MM.1S (cell line): ENCODE results near the gene ABCA3.

Experiments used
- DNase-seq: peaks from one replicate; pipeline ENCODE4 v3.0.0-alpha.2; 2015
- H2AFZ ChIP-seq: fragments of 300-600 bp; sonication (generic); 2 replicates; pipeline ENCODE4 v1.6.0; 2016; ENCODE audit warnings: antibody characterized with exemption, low read length
- H3F3A ChIP-seq: fragments of 300-600 bp; sonication (generic); 2 replicates; pipeline ENCODE4 v1.6.1; 2016; ENCODE audit warnings: mild to moderate bottlenecking, antibody characterized with exemption, low read length, moderate library complexity, mixed read lengths; ENCODE audit not compliant: insufficient read depth
- H3K27ac ChIP-seq: fragments of 300-600 bp; sonication (generic); 2 replicates; pipeline ENCODE4 v1.5.1; 2016; ENCODE audit warnings: mild to moderate bottlenecking, low read length
- H3K27me3 ChIP-seq: fragments of 300-600 bp; sonication (generic); replicated peaks from 2 replicates; pipeline ENCODE4 v1.6.0; 2016; ENCODE audit warnings: low read length; ENCODE audit not compliant: insufficient read depth
- H3K36me3 ChIP-seq: fragments of 300-600 bp; sonication (generic); replicated peaks from 2 replicates; pipeline ENCODE4 v1.6.1; 2016; ENCODE audit warnings: mild to moderate bottlenecking, low read length, mixed read lengths; ENCODE audit not compliant: insufficient read depth
- H3K4me1 ChIP-seq: fragments of 300-600 bp; sonication (generic); 2 replicates; pipeline ENCODE4 v1.6.1; 2016; ENCODE audit warnings: low read length, mixed read lengths
- H3K4me2 ChIP-seq: fragments of 300-600 bp; sonication (generic); 2 replicates; pipeline ENCODE4 v1.6.0; 2016; ENCODE audit warnings: low read depth, low read length
- H3K4me3 ChIP-seq: fragments of 300-600 bp; sonication (generic); 2 replicates; pipeline ENCODE4 v1.5.1; 2016; ENCODE audit warnings: low read length, mixed read lengths
- H3K79me2 ChIP-seq: fragments of 300-600 bp; sonication (generic); 2 replicates; pipeline ENCODE4 v1.6.1; 2016; ENCODE audit warnings: mixed run types, low read length, mixed read lengths
- H3K9ac ChIP-seq: fragments of 300-600 bp; sonication (generic); 2 replicates; pipeline ENCODE4 v1.6.1; 2016; ENCODE audit warnings: low read length, mixed read lengths
- H3K9me2 ChIP-seq: fragments of 300-600 bp; sonication (generic); replicated peaks from 2 replicates; pipeline ENCODE4 v1.6.1; 2016; ENCODE audit warnings: mild to moderate bottlenecking, low read length, mixed read lengths; ENCODE audit not compliant: insufficient read depth
- H3K9me3 ChIP-seq: fragments of 300-600 bp; sonication (generic); replicated peaks from 2 replicates; pipeline ENCODE4 v1.6.1; 2016; ENCODE audit warnings: mild to moderate bottlenecking, low read length, mixed read lengths; ENCODE audit not compliant: insufficient read depth
- H4K20me1 ChIP-seq: fragments of 300-600 bp; sonication (generic); 2 replicates; pipeline ENCODE4 v1.6.1; 2016; ENCODE audit warnings: mild to moderate bottlenecking, low read length, moderate library complexity, mixed read lengths; ENCODE audit not compliant: insufficient read depth
- EZH2 ChIP-seq: fragments of 300-600 bp; sonication (generic); optimal IDR thresholded peaks from 2 replicates; pipeline ENCODE3; 2017; ENCODE audit warnings: low read depth, mild to moderate bottlenecking, antibody characterized with exemption, low read length, mixed read lengths
- EZH2phosphoT487 ChIP-seq: fragments of 300-600 bp; sonication (generic); IDR thresholded peaks from 2 replicates; pipeline ENCODE4 v1.6.1; 2018; ENCODE audit warnings: antibody characterized with exemption, low read length
- TF ChIP-seq, protein P1 (sequence below): fragments of 300-600 bp; sonication (generic); IDR thresholded peaks from 2 replicates; pipeline ENCODE4 v1.5.1; 2016; ENCODE audit warnings: antibody characterized with exemption, low read length, mixed read lengths

Gene ABCA3

DNA sequence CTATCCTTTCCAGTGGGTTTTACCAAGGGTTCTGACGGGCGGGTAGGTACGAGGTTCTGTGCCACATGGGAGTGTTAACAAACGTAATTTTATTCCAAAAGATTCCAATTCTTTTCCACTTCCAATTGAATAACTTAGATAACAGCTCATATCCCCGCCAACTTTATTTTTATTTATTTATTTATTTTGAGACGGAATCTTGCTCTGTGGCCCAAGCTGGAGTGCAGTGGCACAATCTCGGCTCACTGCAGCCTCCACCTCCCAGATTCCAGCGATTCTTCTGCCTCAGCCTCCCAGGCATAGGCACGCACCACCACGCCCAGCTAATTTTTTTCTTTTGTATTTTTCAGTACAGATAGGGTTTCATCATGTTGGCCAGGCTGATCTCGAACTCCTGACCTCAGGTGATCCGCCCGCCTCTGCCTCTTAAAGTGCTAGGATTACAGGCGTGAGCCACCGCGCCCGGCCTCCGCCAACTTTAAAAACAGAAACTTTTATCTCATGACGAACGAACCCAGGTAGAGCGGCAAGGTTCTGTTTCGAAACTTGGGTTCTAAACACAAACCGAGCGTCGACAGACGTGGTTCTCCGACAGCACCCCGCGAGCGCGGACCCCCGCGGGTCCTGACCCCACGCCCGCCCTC lies 89.8 kb downstream of the ABCA3 start:
- Histone ChIP-seq H3K79me2 (peaks cover 56% of the 10 kb centered on the region), H3K9ac (peak overlapping the region; percentile 73), H3K9me3 (no peaks in the 10 kb centered on the region), H3K36me3 (peaks cover 8% of the 10 kb centered on the region), H3K27me3 (no peaks in the 10 kb centered on the region), H3K4me3 (peak overlapping the region; percentile 75), H3K4me2 (peak overlapping the region; percentile 95), H4K20me1 (no peaks in the 10 kb centered on the region), H3K27ac (peak overlapping the region; percentile 65; the same call in 1 of the 2 replicates), H3K9me2 (no peaks in the 10 kb centered on the region), H3F3A (peaks cover 32% of the 10 kb centered on the region), H2AFZ (no peak overlapping the region), H3K4me1 (peaks cover 7% of the 10 kb centered on the region)
- TF ChIP-seq, protein P1, sequence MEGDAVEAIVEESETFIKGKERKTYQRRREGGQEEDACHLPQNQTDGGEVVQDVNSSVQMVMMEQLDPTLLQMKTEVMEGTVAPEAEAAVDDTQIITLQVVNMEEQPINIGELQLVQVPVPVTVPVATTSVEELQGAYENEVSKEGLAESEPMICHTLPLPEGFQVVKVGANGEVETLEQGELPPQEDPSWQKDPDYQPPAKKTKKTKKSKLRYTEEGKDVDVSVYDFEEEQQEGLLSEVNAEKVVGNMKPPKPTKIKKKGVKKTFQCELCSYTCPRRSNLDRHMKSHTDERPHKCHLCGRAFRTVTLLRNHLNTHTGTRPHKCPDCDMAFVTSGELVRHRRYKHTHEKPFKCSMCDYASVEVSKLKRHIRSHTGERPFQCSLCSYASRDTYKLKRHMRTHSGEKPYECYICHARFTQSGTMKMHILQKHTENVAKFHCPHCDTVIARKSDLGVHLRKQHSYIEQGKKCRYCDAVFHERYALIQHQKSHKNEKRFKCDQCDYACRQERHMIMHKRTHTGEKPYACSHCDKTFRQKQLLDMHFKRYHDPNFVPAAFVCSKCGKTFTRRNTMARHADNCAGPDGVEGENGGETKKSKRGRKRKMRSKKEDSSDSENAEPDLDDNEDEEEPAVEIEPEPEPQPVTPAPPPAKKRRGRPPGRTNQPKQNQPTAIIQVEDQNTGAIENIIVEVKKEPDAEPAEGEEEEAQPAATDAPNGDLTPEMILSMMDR: no peak
- TF ChIP-seq EZH2 (no peak), EZH2phosphoT487 (no peak)
- peak; percentile 69 for DNase-seq

DNA sequence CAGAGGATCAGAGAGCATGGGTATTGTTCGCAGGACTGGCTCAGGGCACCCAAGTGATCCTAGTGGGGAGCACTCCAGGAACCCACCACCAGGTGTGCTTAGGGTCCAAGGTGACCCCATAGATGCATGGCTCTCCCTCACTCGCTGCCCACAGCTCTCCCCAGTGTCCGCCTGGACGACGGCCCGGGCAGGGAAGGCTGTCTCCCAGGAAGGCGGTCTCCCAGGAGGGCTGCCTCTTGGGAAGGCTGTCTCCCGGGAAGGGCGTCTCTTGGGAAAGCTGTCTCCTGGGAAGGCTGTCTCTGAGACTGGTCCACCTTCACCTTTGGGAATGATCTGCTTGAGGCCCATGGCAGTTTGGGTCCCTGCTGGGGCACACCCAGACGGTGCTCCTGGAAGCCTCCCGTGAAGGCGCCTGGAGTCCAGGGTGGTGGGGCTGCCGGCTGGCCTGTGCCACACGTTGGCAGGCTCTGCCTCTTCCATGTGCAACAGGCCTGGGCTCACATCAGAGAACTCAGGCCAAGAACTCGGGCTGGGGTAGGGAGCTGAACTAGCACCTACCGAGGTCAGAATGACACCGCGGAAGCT lies 94.1 kb downstream of the ABCA3 start:
- Histone ChIP-seq H3K4me3 (no peak overlapping the region), H2AFZ (no peak overlapping the region), H4K20me1 (no peaks in the 10 kb centered on the region), H3K9ac (no peak overlapping the region), H3K4me1 (no peaks in the 10 kb centered on the region), H3F3A (peaks cover 12% of the 10 kb centered on the region), H3K4me2 (no peak overlapping the region), H3K9me3 (no peaks in the 10 kb centered on the region), H3K36me3 (peaks cover 5% of the 10 kb centered on the region; the same call in 1 of the 2 replicates), H3K79me2 (peaks cover 58% of the 10 kb centered on the region), H3K9me2 (no peaks in the 10 kb centered on the region), H3K27ac (no peak overlapping the region), H3K27me3 (no peaks in the 10 kb centered on the region)
- DNase-seq: no peak
- TF ChIP-seq EZH2 (no peak), EZH2phosphoT487 (no peak)
- TF ChIP-seq, protein P1: no peak

DNA sequence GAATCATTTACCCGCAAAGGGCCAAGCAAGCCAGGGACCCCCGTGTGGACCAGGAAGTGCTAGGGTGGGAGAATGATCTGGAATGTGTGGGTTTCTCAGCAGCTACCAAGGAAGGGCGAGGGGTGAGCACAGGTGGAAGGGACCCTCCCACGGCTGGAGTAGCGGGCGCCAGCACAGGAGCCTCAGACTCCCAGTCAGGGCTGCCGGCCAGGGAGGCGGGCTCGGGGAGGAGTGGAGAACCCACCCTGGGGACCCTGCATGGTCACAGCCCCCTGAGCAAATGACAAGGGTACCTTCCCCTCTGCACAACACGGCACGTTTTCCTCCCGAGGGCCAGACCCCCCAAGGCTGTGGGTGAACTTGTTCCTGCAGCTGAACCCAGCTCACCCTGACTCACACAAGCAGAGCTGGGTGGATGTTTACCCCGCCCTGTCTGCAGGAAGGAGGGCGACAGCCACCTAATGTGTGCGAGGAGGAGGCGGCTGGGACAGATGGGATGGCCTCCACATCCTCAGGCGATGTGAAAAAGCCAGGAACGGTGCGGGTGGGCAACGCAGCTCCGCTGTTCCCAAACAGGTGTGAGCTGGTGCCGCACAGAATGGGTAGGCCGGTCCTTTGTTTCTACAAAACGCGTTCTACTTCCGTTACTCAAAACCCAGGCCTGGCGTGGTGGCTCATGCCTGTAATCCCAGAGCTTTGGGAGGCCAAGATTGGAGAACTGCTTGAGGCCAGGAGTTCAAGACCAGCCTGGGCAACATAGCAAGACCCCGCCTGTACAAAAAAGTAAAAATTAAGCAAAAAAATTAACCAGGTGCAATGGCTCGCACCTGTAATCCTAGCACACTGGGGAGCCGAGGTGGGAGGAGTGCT lies 95.4 kb downstream of the ABCA3 start:
- Histone ChIP-seq H3K27ac (no peak overlapping the region), H4K20me1 (no peaks in the 10 kb centered on the region), H3K9me3 (no peaks in the 10 kb centered on the region), H2AFZ (no peak overlapping the region), H3F3A (peaks cover 4% of the 10 kb centered on the region), H3K27me3 (no peaks in the 10 kb centered on the region), H3K36me3 (peaks cover 5% of the 10 kb centered on the region; the same call in 1 of the 2 replicates), H3K9ac (no peak overlapping the region), H3K9me2 (no peaks in the 10 kb centered on the region), H3K4me1 (no peaks in the 10 kb centered on the region), H3K79me2 (peaks cover 50% of the 10 kb centered on the region), H3K4me2 (no peak overlapping the region), H3K4me3 (no peak overlapping the region)
- no peak for DNase-seq
- TF ChIP-seq, protein P1: no peak
- TF ChIP-seq EZH2phosphoT487 (no peak), EZH2 (no peak)
